HL-60 (cell line): ENCODE results near the gene CILP2.
A peak's percentile ranks its signal among the peaks of the same experiment; 100 is the strongest.

Experiments
- DNase-seq, 2 experiments: peaks; one replicate each; pipeline ENCODE4 v3.0.0-alpha.2; 2010 to 2020; ENCODE audit warnings: low read depth in 1 of 2, low spot score in 1 of 2
- H3K27ac ChIP-seq: fragments of 250-450 bp; sonication (Bioruptor Pico); replicated peaks from 2 replicates; pipeline ENCODE4 v1.5.1; 2020; ENCODE audit warnings: mild to moderate bottlenecking, moderate library complexity
- H3K27me3 ChIP-seq: fragments of 250-450 bp; sonication (Bioruptor Pico); 2 replicates; pipeline ENCODE4 v1.5.1; 2021; ENCODE audit warnings: mild to moderate bottlenecking, moderate library complexity; ENCODE audit not compliant: insufficient read depth, poor library complexity, severe bottlenecking
- H3K4me3 ChIP-seq: replicated peaks from 2 replicates; pipeline ENCODE4 v1.5.1; 2011; ENCODE audit warnings: mild to moderate bottlenecking, control low read depth, low read length; ENCODE audit not compliant: insufficient read depth
- CTCF ChIP-seq: IDR thresholded peaks from one replicate; pipeline ENCODE4 v1.5.1; 2011; ENCODE audit warnings: low read length, control low read depth, inconsistent platforms; ENCODE audit not compliant: insufficient read depth
- GABPA ChIP-seq: IDR thresholded peaks from 2 replicates; pipeline ENCODE4 v1.6.1; 2012; ENCODE audit warnings: low read depth
- POLR2AphosphoS5 ChIP-seq: IDR thresholded peaks from 2 replicates; pipeline ENCODE4 v1.6.1; 2012; ENCODE audit warnings: low read depth
- REST ChIP-seq: IDR thresholded peaks from 2 replicates; pipeline ENCODE4 v1.6.1; 2012; ENCODE audit warnings: low read depth; ENCODE audit not compliant: insufficient replicate concordance
- SPI1 ChIP-seq: IDR thresholded peaks from 2 replicates; pipeline ENCODE4 v1.6.1; 2012; ENCODE audit warnings: low read depth, mild to moderate bottlenecking, borderline replicate concordance

CILP2 gene

GRCh38 chr19:19529783-19530422 is 8.2 kb upstream of the CILP2 start:
- no peak for DNase-seq
- Histone ChIP-seq H3K27ac (no peak overlapping the region), H3K27me3 (no peaks in the 10 kb centered on the region), H3K4me3 (no peak overlapping the region)
- TF ChIP-seq GABPA, result no peak
- TF ChIP-seq CTCF, result no peak
- TF ChIP-seq POLR2AphosphoS5, result no peak
- no peak for TF ChIP-seq SPI1
- no peak for TF ChIP-seq REST

- TF ChIP-seq REST (no peak), CTCF (no peak), GABPA (no peak), SPI1 (peak; percentile 64; the same call in 1 of the 2 replicates), POLR2AphosphoS5 (0 out of 2 replicates have a peak, but pooled peaks have one; percentile 23)
- no peak overlapping the region for H3K4me3 ChIP-seq
- H3K27me3 ChIP-seq, result no peaks in the 10 kb centered on the region
- no peak overlapping the region for H3K27ac ChIP-seq
- no peak for DNase-seq
Measured at GRCh38 chr19:19530423-19530804, 7.7 kb upstream of the CILP2 start.

GRCh38 chr19:19530889-19531288 is 7.2 kb upstream of the CILP2 start:
- Histone ChIP-seq H3K27ac (no peak overlapping the region), H3K27me3 (no peaks in the 10 kb centered on the region), H3K4me3 (no peak overlapping the region)
- TF ChIP-seq POLR2AphosphoS5, result no peak
- no peak for TF ChIP-seq GABPA
- no peak for TF ChIP-seq REST
- no peak for TF ChIP-seq CTCF
- no peak for TF ChIP-seq SPI1
- DNase-seq, result no peak
